HFFc6 (cell line): ENCODE data around the gene SH3BP4. TPM values are rescaled to one million over a fixed set of nuclear protein-coding genes. Genes with fewer than 3 reads are reported as not detected.

Source experiments
- DNase-seq: peaks from one replicate; pipeline ENCODE4 v3.0.0-alpha.2; 2018
- H3K27ac Mint-ChIP-seq: 2 replicates; pipeline ENCODE4 v1.8.0; 2020; ENCODE audit warnings: mild to moderate bottlenecking, mixed read lengths
- H3K27me3 Mint-ChIP-seq: 2 replicates; pipeline ENCODE4 v1.8.0; 2021; ENCODE audit warnings: mild to moderate bottlenecking, moderate library complexity, mixed read lengths; ENCODE audit not compliant: insufficient read depth
- H3K36me3 Mint-ChIP-seq: 2 replicates; pipeline ENCODE4 v1.8.0; 2021; ENCODE audit warnings: low read depth, mixed read lengths
- H3K4me1 Mint-ChIP-seq: 2 replicates; pipeline ENCODE4 v1.8.0; 2020; ENCODE audit warnings: low read depth, mixed read lengths
- H3K4me3 Mint-ChIP-seq: 2 replicates; pipeline ENCODE4 v1.8.0; 2020; ENCODE audit warnings: mild to moderate bottlenecking, moderate library complexity, mixed read lengths
- H3K9me3 Mint-ChIP-seq: 2 replicates; pipeline ENCODE4 v1.8.0; 2020; ENCODE audit warnings: mild to moderate bottlenecking, mixed read lengths
- CTCF ChIP-seq: fragments of 200-600 bp; sonication (generic); IDR thresholded peaks from 2 replicates; pipeline ENCODE4 v1.5.0; 2021; ENCODE audit warnings: antibody characterized with exemption, mild to moderate bottlenecking
- total RNA-seq, 6 experiments: library from RNA; stranded (reverse); fragmentation: NEBNext Ultra II Directional; extraction: Animal tissue kit (Norgen Biotek cat#: 25700); gene quantifications; 2 replicates in 1 of 6; 3 replicates in 5 of 6; pipeline ENCODE4 v1.2.3, GENCODE V29; 2021

The SH3BP4 gene
- total RNA-seq, 6 experiments from 2014 or later = 82.3 to 98.7 (median 87.8) TPM

GRCh38 chr2:235052514-235053354 is 100.9 kb downstream of the SH3BP4 start:
- no peak for TF ChIP-seq CTCF
- Mint-ChIP-seq H3K36me3 (peaks cover 77% of the 10 kb centered on the region), H3K4me1 (peaks cover 41% of the 10 kb centered on the region), H3K9me3 (0 out of 2 replicates have a peak, but pooled peaks cover 3% of the 10 kb centered on the region), H3K27me3 (peaks cover 30% of the 10 kb centered on the region), H3K4me3 (no peak overlapping the region; the same call in 1 of the 2 replicates), H3K27ac (no peak overlapping the region; the same call in 1 of the 2 replicates)
- DNase-seq = no peak

GRCh38 chr2:235053651-235054050 is 101.8 kb downstream of the SH3BP4 start:
- no peak for DNase-seq
- no peak for TF ChIP-seq CTCF
- H3K4me1 Mint-ChIP-seq = peaks cover 37% of the 10 kb centered on the region
- H3K27ac Mint-ChIP-seq = no peak overlapping the region
- H3K27me3 Mint-ChIP-seq = peaks cover 27% of the 10 kb centered on the region
- H3K4me3 Mint-ChIP-seq = no peak overlapping the region
- H3K36me3 Mint-ChIP-seq = peaks cover 72% of the 10 kb centered on the region
- 0 out of 2 replicates have a peak, but pooled peaks cover 3% of the 10 kb centered on the region for H3K9me3 Mint-ChIP-seq

- Mint-ChIP-seq H3K27me3 (peaks cover 21% of the 10 kb centered on the region), H3K4me3 (no peak overlapping the region), H3K36me3 (peaks cover 63% of the 10 kb centered on the region), H3K4me1 (peaks cover 37% of the 10 kb centered on the region), H3K9me3 (0 out of 2 replicates have a peak, but pooled peaks cover 3% of the 10 kb centered on the region), H3K27ac (peak overlapping the region; percentile 31; the same call in 1 of the 2 replicates)
- no peak for TF ChIP-seq CTCF
- no peak for DNase-seq
Measured at GRCh38 chr2:235054475-235054874, 102.7 kb downstream of the SH3BP4 start.

GRCh38 chr2:235054919-235055318 is 103.1 kb downstream of the SH3BP4 start:
- Mint-ChIP-seq H3K36me3 (peaks cover 63% of the 10 kb centered on the region), H3K4me3 (no peak overlapping the region), H3K4me1 (peaks cover 35% of the 10 kb centered on the region), H3K27ac (no peak overlapping the region; the same call in 1 of the 2 replicates), H3K9me3 (0 out of 2 replicates have a peak, but pooled peaks cover 3% of the 10 kb centered on the region), H3K27me3 (peaks cover 17% of the 10 kb centered on the region)
- DNase-seq = no peak
- no peak for TF ChIP-seq CTCF

- Mint-ChIP-seq H3K9me3 (0 out of 2 replicates have a peak, but pooled peaks cover 3% of the 10 kb centered on the region), H3K4me3 (no peak overlapping the region; the same call in 1 of the 2 replicates), H3K36me3 (peaks cover 57% of the 10 kb centered on the region), H3K27me3 (peaks cover 19% of the 10 kb centered on the region), H3K4me1 (peaks cover 26% of the 10 kb centered on the region), H3K27ac (0 out of 2 replicates have a peak overlapping the region, but pooled peaks have one; percentile 25)
- TF ChIP-seq CTCF = peak; percentile 68
- DNase-seq = no peak
Measured at GRCh38 chr2:235055891-235056516, 104.2 kb downstream of the SH3BP4 start.
